Mesothelial cell of epicardium (in vitro differentiated cells): ENCODE measurements around the gene OR1K1. TPM values are rescaled to one million over a fixed set of nuclear protein-coding genes. Genes with fewer than 3 reads are reported as not detected.
"Not testable (repeated sequence)": the region's sequence is repeated elsewhere in the genome, so short reads cannot be mapped to it uniquely, and the experiment has no call there.

Source experiments
- DNase-seq, 2 experiments: peaks; one replicate each; pipeline ENCODE4 v3.0.0; 2021; ENCODE audit warnings: low spot score in 2 of 2; ENCODE audit not compliant: unreplicated experiment in 2 of 2
- H3K27ac Mint-ChIP-seq: 2 replicates; pipeline ENCODE4 v1.8.0; 2021; ENCODE audit warnings: mixed read lengths
- H3K27me3 Mint-ChIP-seq: 2 replicates; pipeline ENCODE4 v1.8.0; 2021; ENCODE audit warnings: low read depth, mixed read lengths
- H3K36me3 Mint-ChIP-seq: 2 replicates; pipeline ENCODE4 v1.8.0; 2021; ENCODE audit warnings: mixed read lengths
- H3K4me1 Mint-ChIP-seq: 2 replicates; pipeline ENCODE4 v1.8.0; 2021; ENCODE audit warnings: mixed read lengths
- H3K4me3 Mint-ChIP-seq: 2 replicates; pipeline ENCODE4 v1.8.0; 2021; ENCODE audit warnings: mild to moderate bottlenecking, moderate library complexity, mixed read lengths
- H3K9me3 Mint-ChIP-seq: 2 replicates; pipeline ENCODE4 v1.8.0; 2021; ENCODE audit warnings: mixed read lengths
- total RNA-seq: library from RNA; stranded (reverse); gene quantifications from 3 replicates; pipeline ENCODE4 v1.2.1, GENCODE V29; 2021
- TF ChIP-seq, protein P1 (sequence below): fragments of 200-600 bp; sonication (generic); IDR thresholded peaks from one replicate; pipeline ENCODE4 v1.5.0; 2021; ENCODE audit warnings: antibody characterized with exemption; ENCODE audit not compliant: unreplicated experiment

OR1K1 gene
- total RNA-seq, 1 donor from 2014 or later, result not detected

- Mint-ChIP-seq H3K27me3 (no peaks in the 10 kb centered on the region), H3K4me1 (peaks cover 12% of the 10 kb centered on the region), H3K36me3 (peaks cover 21% of the 10 kb centered on the region), H3K27ac (no peak overlapping the region), H3K9me3 (no peaks in the 10 kb centered on the region), H3K4me3 (no peak overlapping the region)
- TF ChIP-seq, protein P1, sequence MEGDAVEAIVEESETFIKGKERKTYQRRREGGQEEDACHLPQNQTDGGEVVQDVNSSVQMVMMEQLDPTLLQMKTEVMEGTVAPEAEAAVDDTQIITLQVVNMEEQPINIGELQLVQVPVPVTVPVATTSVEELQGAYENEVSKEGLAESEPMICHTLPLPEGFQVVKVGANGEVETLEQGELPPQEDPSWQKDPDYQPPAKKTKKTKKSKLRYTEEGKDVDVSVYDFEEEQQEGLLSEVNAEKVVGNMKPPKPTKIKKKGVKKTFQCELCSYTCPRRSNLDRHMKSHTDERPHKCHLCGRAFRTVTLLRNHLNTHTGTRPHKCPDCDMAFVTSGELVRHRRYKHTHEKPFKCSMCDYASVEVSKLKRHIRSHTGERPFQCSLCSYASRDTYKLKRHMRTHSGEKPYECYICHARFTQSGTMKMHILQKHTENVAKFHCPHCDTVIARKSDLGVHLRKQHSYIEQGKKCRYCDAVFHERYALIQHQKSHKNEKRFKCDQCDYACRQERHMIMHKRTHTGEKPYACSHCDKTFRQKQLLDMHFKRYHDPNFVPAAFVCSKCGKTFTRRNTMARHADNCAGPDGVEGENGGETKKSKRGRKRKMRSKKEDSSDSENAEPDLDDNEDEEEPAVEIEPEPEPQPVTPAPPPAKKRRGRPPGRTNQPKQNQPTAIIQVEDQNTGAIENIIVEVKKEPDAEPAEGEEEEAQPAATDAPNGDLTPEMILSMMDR, result no peak
- DNase-seq, result no peak
These were observed 22.1 kb downstream of the OR1K1 start for GRCh38 chr9:122822056-122822455.

GRCh38 chr9:122822938-122823337 lies 23.0 kb downstream of the OR1K1 start:
- Mint-ChIP-seq H3K36me3 (peaks cover 17% of the 10 kb centered on the region), H3K4me1 (peaks cover 18% of the 10 kb centered on the region), H3K27ac (no peak overlapping the region), H3K4me3 (no peak overlapping the region), H3K27me3 (no peaks in the 10 kb centered on the region), H3K9me3 (no peaks in the 10 kb centered on the region)
- TF ChIP-seq, protein P1, result no peak
- no peak for DNase-seq

- Mint-ChIP-seq H3K36me3 (peaks cover 5% of the 10 kb centered on the region), H3K4me3 (peak overlapping the region; percentile 99), H3K9me3 (no peaks in the 10 kb centered on the region), H3K4me1 (peaks cover 18% of the 10 kb centered on the region), H3K27ac (peak overlapping the region; percentile 99), H3K27me3 (no peaks in the 10 kb centered on the region)
- DNase-seq, result no peak
- TF ChIP-seq, protein P1, result no peak
These were observed 27.8 kb downstream of the OR1K1 start for GRCh38 chr9:122827761-122828093.

- not testable (repeated sequence) for DNase-seq, H3K27me3 Mint-ChIP-seq, H3K36me3 Mint-ChIP-seq, H3K9me3 Mint-ChIP-seq
- Mint-ChIP-seq H3K4me3 (peak overlapping the region; percentile 99), H3K4me1 (peaks cover 18% of the 10 kb centered on the region), H3K27ac (peak overlapping the region; percentile 99)
These were observed 29.0 kb downstream of the OR1K1 start for GRCh38 chr9:122828965-122829284.

DNA sequence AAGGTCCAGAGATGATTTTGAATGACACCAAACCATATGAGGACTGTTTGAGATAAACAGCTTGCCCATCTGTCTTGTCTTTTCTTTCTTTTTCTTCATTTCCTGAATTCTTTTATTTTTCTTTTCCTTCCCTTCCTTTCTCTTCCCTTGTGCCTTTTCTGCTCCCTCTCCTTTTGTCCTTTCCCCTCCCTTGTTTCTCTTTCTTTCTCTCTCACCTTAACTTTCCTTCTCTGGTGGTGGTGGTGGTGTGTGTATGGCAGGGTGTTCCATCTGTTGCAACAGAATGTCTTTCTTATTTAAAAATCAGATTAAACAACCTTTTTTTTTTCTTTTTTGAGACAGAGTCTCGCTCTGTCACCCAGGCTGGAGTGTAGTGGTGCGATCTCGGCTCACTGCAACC lies 32.3 kb downstream of the OR1K1 start:
- no peaks in the 10 kb centered on the region for H3K36me3 Mint-ChIP-seq
- H3K4me1 Mint-ChIP-seq, result peaks cover 5% of the 10 kb centered on the region
- DNase-seq, result no peak
- no peaks in the 10 kb centered on the region for H3K27me3 Mint-ChIP-seq
- H3K4me3 Mint-ChIP-seq, result no peak overlapping the region
- TF ChIP-seq, protein P1, result no peak
- H3K9me3 Mint-ChIP-seq, result no peaks in the 10 kb centered on the region
- H3K27ac Mint-ChIP-seq, result no peak overlapping the region

GRCh38 chr9:122835313-122835731 lies 35.4 kb downstream of the OR1K1 start:
- Mint-ChIP-seq H3K36me3 (no peaks in the 10 kb centered on the region), H3K4me3 (no peak overlapping the region), H3K4me1 (no peaks in the 10 kb centered on the region), H3K27ac (no peak overlapping the region), H3K9me3 (no peaks in the 10 kb centered on the region), H3K27me3 (peaks cover 5% of the 10 kb centered on the region)
- no peak for DNase-seq
- TF ChIP-seq, protein P1, result no peak
